B cell (primary cell): ENCODE measurements around the gene ATP1B2. TPM values are rescaled to one million over a fixed set of nuclear protein-coding genes. Genes with fewer than 3 reads are reported as not detected.

Source experiments
- ATAC-seq: fragments of 200-7000 bp; cut with Tn5 transposase; one replicate; pipeline ENCODE4 v1.10.0; 2021; ENCODE audit warnings: low read depth, mild to moderate bottlenecking, moderate number of reproducible peaks, moderate library complexity
- CTCF ChIA-PET: fragments of 350-600 bp; sonication (Branson Sonifier 250); formaldehyde crosslinking; loops from one replicate; lab custom pipeline; 2021; ENCODE audit warnings: antibody characterized with exemption, inconsistent platforms; lab: Charles Lee
- POLR2A ChIA-PET: fragments of 350-600 bp; sonication (Branson Sonifier 250); formaldehyde crosslinking; loops from one replicate; lab custom pipeline; 2021; ENCODE audit warnings: antibody characterized with exemption; lab: Charles Lee
- DNase-seq: peaks from one replicate; pipeline ENCODE4 v3.0.0; 2013
- H2AFZ ChIP-seq: 2 replicates; pipeline ENCODE4 v1.6.1; 2012; ENCODE audit warnings: mild to moderate bottlenecking, low read depth, low read length; ENCODE audit not compliant: insufficient read depth, poor library complexity, severe bottlenecking
- H3K27ac ChIP-seq, 2 donors: 1 replicate in 1 of 2; 2 replicates in 1 of 2; pipeline ENCODE4 v1.5.1; 2012 to 2013; ENCODE audit warnings: low read length in 2 of 2, mild to moderate bottlenecking in 2 of 2, moderate library complexity in 1 of 2
- H3K27me3 ChIP-seq, 4 experiments: fragments of 200-600 bp in 1 of 4; sonication (generic) in 1 of 4; replicated peaks in 1 of 4; 1 replicate in 2 of 4; 2 replicates in 2 of 4; pipeline versions ENCODE4 v1.6.1 to v1.7.0; 2013 to 2016; ENCODE audit warnings: low read length in 3 of 4, mild to moderate bottlenecking in 2 of 4, mixed read lengths in 1 of 4, moderate library complexity in 1 of 4; ENCODE audit not compliant: insufficient read depth in 4 of 4, control insufficient read depth in 3 of 4; ENCODE audit errors: control extremely low read depth in 1 of 4
- H3K36me3 ChIP-seq, 2 experiments: replicated peaks in 1 of 2; 1 replicate in 1 of 2; 2 replicates in 1 of 2; pipeline versions ENCODE4 v1.6.1 to v1.7.1; 2013; ENCODE audit warnings: low read length in 1 of 2; ENCODE audit not compliant: insufficient read depth in 2 of 2, control insufficient read depth in 1 of 2; ENCODE audit errors: control extremely low read depth in 1 of 2, extremely low read depth in 1 of 2
- H3K4me1 ChIP-seq, 2 donors: fragments of 200-600 bp in 1 of 2; sonication (generic) in 1 of 2; 1 replicate in 1 of 2; 2 replicates in 1 of 2; pipeline versions ENCODE4 v1.5.1 to v1.6.1; 2013 to 2017; ENCODE audit warnings: low read length in 2 of 2; ENCODE audit not compliant: control insufficient read depth in 2 of 2, insufficient read depth in 2 of 2
- H3K4me2 ChIP-seq: replicated peaks from 2 replicates; pipeline ENCODE3; 2012; ENCODE audit warnings: mild to moderate bottlenecking, low read depth, low read length; ENCODE audit not compliant: poor library complexity, severe bottlenecking
- H3K4me3 ChIP-seq, 5 experiments: fragments of 200-600 bp in 1 of 5; sonication (generic) in 1 of 5; 1 replicate in 3 of 5; 2 replicates in 2 of 5; pipeline versions ENCODE4 v1.5.1 to v1.7.0; 2011 to 2016; ENCODE audit warnings: low read length in 4 of 5, mild to moderate bottlenecking in 4 of 5, low read depth in 2 of 5, control low read depth in 1 of 5, moderate library complexity in 1 of 5; ENCODE audit not compliant: insufficient read depth in 1 of 5; ENCODE audit errors: control extremely low read depth in 1 of 5, extremely low read depth in 1 of 5
- H3K79me2 ChIP-seq: fragments of 200-600 bp; sonication (generic); one replicate; pipeline ENCODE4 v1.6.0; 2016; ENCODE audit warnings: low read length; ENCODE audit not compliant: control insufficient read depth, insufficient read depth
- H3K9ac ChIP-seq: fragments of 200-600 bp; sonication (generic); 2 replicates; pipeline ENCODE4 v1.6.1; 2017; ENCODE audit warnings: mild to moderate bottlenecking, low read length, moderate library complexity
- H3K9me3 ChIP-seq, 3 donors: one replicate each; pipeline versions ENCODE4 v1.6.1 to v1.7.1; 2013; ENCODE audit warnings: low read length in 2 of 3; ENCODE audit not compliant: control insufficient read depth in 2 of 3, insufficient read depth in 1 of 3; ENCODE audit errors: control extremely low read depth in 1 of 3
- H4K20me1 ChIP-seq: 2 replicates; pipeline ENCODE4 v1.6.0; 2012; ENCODE audit warnings: mild to moderate bottlenecking, low read length; ENCODE audit not compliant: insufficient read depth, control insufficient read depth, poor library complexity, severe bottlenecking
- H3K27ac Mint-ChIP-seq: one replicate; pipeline ENCODE4 v1.8.0; 2021; ENCODE audit warnings: mixed read lengths
- H3K27me3 Mint-ChIP-seq: one replicate; pipeline ENCODE4 v1.8.0; 2021; ENCODE audit warnings: mixed read lengths
- H3K4me1 Mint-ChIP-seq: one replicate; pipeline ENCODE4 v1.8.0; 2021; ENCODE audit warnings: mixed read lengths
- H3K4me3 Mint-ChIP-seq: one replicate; pipeline ENCODE4 v1.8.0; 2021; ENCODE audit warnings: mixed read lengths
- H3K9me3 Mint-ChIP-seq: one replicate; pipeline ENCODE4 v1.8.0; 2022; ENCODE audit warnings: mixed read lengths; ENCODE audit not compliant: insufficient read depth
- EZH2 ChIP-seq: IDR thresholded peaks from 2 replicates; pipeline ENCODE4 v1.6.1; 2012; ENCODE audit warnings: borderline replicate concordance, low read depth, mild to moderate bottlenecking, moderate library complexity, low read length; ENCODE audit not compliant: insufficient read depth, poor library complexity, severe bottlenecking
- WGBS: methylation state at CpG from one replicate; pipeline ENCODE4 v1.1.5; 2013; ENCODE audit warnings: missing lambda C conversion rate; ENCODE audit not compliant: insufficient coverage; 5-methylcytosine and 5-hydroxymethylcytosine counted together
- intact Hi-C: fragments of 100-400 bp; cut with micrococcal nuclease; formaldehyde crosslinking; loops from one replicate; pipeline ENCODE4 v1.10.0; 2022
- polyA plus RNA-seq: library from polyadenylated mRNA; depleted of rRNA; stranded (reverse); fragments of >200 nt; gene quantifications from 2 replicates; pipeline ENCODE4 v1.2.3, GENCODE V29; 2012
- total RNA-seq, 2 donors: library from RNA; stranded (reverse); fragments of 120-200 nt in 1 of 2; gene quantifications; 1 replicate in 1 of 2; 2 replicates in 1 of 2; pipeline versions ENCODE4 v1.2.3 to v1.2.4, GENCODE V29; 2013 to 2022
- TF ChIP-seq, protein P1 (sequence below): fragments of 200-600 bp; IDR thresholded peaks from one replicate; pipeline ENCODE4 v1.8.0; 2022; ENCODE audit warnings: antibody characterized with exemption, mild to moderate bottlenecking

ATP1B2 gene
- total and polyA plus RNA-seq, 2 donors (not counting 1 experiment from before 2014, with no cell fraction given), result 0.39 TPM; not detected in 1

DNA sequence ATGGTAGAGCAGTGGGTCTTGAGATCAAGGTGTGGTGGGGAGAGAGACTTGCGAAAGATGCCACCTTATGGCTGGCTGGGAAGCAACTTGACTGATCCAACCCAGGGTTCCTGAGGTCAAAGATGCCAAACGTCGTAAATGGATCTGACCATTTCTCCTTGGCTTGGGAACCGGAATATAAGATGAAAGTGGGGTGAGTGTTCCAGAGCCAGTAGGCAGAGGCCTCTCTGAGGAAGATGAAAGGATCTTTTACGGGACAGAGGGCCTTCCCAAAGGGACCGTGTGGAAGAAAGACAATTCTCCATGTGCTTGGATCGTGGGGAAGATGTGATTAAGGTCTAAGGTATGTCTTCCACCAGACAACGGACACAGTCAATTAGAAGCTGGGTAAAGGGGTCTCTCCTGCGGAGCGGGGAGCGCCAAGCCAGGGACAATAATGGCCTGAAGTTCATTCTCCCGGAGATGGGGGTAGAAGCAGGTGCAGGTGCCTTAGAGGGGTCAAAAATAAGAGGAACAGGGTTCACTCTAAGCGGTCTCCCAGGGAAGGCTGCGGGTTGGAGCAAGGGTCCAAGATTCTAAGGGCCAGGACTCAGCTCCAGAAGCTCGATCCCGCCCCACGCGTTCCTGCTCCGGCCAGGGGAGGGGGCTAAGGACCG, 36.8 kb upstream of the ATP1B2 start:
- Histone ChIP-seq H4K20me1 (peaks cover 33% of the 10 kb centered on the region), H3K4me2 (peak overlapping the region; percentile 82), H3K4me1 (peaks cover 12 to 26% of the 10 kb centered on the region in 2 donors), H3K36me3 (peaks cover 1 to 14% of the 10 kb centered on the region in 2 experiments), H3K27me3 (no peaks in the 10 kb centered on the region), H3K9ac (peak overlapping the region; percentile 84), H3K4me3 (peak overlapping the region; percentile 72 to 82 (median 74)), H3K79me2 (peaks cover 52% of the 10 kb centered on the region), H2AFZ (peak overlapping the region; percentile 75), H3K9me3 (no peaks in the 10 kb centered on the region), H3K27ac (peak overlapping the region; percentile 55 to 85)
- WGBS, result 13% methylated on average over 20 of the region's 20 CpGs
- Mint-ChIP-seq H3K27me3 (no peaks in the 10 kb centered on the region), H3K4me1 (peaks cover 26% of the 10 kb centered on the region), H3K9me3 (no peaks in the 10 kb centered on the region), H3K4me3 (peak overlapping the region; percentile 88), H3K27ac (peak overlapping the region; percentile 42)
- no peak for DNase-seq
- ChIA-PET CTCF (interaction anchor here (0.8 to 2.5 kb wide), 9 partner anchors 8 to 73 kb away, joined by 3 to 14 read pairs (median 5); partner anchors contain the start of genes SOX15, TP53 and WRAP53), POLR2A (interaction anchor here (1.4 to 2.9 kb wide), 3 partner anchors 14 to 73 kb away, joined by 6 to 35 read pairs (median 18); partner anchors contain the start of genes CD68, SAT2, TP53 and WRAP53)
- no peak for ATAC-seq
- no peak for TF ChIP-seq EZH2
- TF ChIP-seq, protein P1, sequence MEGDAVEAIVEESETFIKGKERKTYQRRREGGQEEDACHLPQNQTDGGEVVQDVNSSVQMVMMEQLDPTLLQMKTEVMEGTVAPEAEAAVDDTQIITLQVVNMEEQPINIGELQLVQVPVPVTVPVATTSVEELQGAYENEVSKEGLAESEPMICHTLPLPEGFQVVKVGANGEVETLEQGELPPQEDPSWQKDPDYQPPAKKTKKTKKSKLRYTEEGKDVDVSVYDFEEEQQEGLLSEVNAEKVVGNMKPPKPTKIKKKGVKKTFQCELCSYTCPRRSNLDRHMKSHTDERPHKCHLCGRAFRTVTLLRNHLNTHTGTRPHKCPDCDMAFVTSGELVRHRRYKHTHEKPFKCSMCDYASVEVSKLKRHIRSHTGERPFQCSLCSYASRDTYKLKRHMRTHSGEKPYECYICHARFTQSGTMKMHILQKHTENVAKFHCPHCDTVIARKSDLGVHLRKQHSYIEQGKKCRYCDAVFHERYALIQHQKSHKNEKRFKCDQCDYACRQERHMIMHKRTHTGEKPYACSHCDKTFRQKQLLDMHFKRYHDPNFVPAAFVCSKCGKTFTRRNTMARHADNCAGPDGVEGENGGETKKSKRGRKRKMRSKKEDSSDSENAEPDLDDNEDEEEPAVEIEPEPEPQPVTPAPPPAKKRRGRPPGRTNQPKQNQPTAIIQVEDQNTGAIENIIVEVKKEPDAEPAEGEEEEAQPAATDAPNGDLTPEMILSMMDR, result no peak
- intact Hi-C loops, result loop anchor here (1.0 to 10.0 kb wide), 2 partner anchors 30 to 231 kb away; no protein-coding TSS in a partner anchor
